ENCODE data around the gene RFNG.

The RFNG gene

GRCh38 chr17:82025401-82026107 lies 26.1 kb downstream of the RFNG start:
- no peak for DNase-seq (ENCODE audit: low read depth)

GRCh38 chr17:82024859-82025258 lies 26.8 kb downstream of the RFNG start:
- DNase-seq (ENCODE audit: low read depth): no peak

GRCh38 chr17:82023447-82024241 lies 28.0 kb downstream of the RFNG start:
- DNase-seq (ENCODE audit: low read depth): no peak

GRCh38 chr17:82022981-82023446 lies 28.6 kb downstream of the RFNG start, which contains the start of gene LRRC45:
Gene LRRC45 (plus strand): TSS chr17:82023305. CDS start chr17:82023644, 339 bp downstream.
- peak; percentile 99 for DNase-seq (ENCODE audit: low read depth)

- no peak for DNase-seq (ENCODE audit: low read depth)
Measured at GRCh38 chr17:82022310-82022980, 29.2 kb downstream of the RFNG start, which contains the start of gene CENPX. Gene CENPX (minus strand): TSS chr17:82022878. CDS start chr17:82022861, 17 bp downstream.

- DNase-seq (ENCODE audit: low read depth): no peak
Measured at GRCh38 chr17:82021900-82022309, 29.7 kb downstream of the RFNG start.

GRCh38 chr17:82021107-82021899 lies 30.3 kb downstream of the RFNG start:
- no peak for DNase-seq (ENCODE audit: low read depth)

GRCh38 chr17:82020572-82021106 lies 31.0 kb downstream of the RFNG start:
- no peak for DNase-seq (ENCODE audit: low read depth)

- peak; percentile 37 for DNase-seq (ENCODE audit: low read depth)
Measured at GRCh38 chr17:82019690-82020571, 31.7 kb downstream of the RFNG start.

GRCh38 chr17:82018989-82019689 lies 32.5 kb downstream of the RFNG start:
- no peak for DNase-seq (ENCODE audit: low read depth)

- no peak for DNase-seq (ENCODE audit: low read depth)
Measured at GRCh38 chr17:82018152-82018988, 33.2 kb downstream of the RFNG start.

- DNase-seq (ENCODE audit: low read depth): no peak
Measured at GRCh38 chr17:82017612-82018151, 33.9 kb downstream of the RFNG start.

GRCh38 chr17:82016875-82017459 lies 34.6 kb downstream of the RFNG start:
- no peak for DNase-seq (ENCODE audit: low read depth)

GRCh38 chr17:82016061-82016874 lies 35.3 kb downstream of the RFNG start:
- no peak for DNase-seq (ENCODE audit: low read depth)

- DNase-seq (ENCODE audit: low read depth): no peak
Measured at GRCh38 chr17:82015311-82015971, 36.2 kb downstream of the RFNG start.

- no peak for DNase-seq (ENCODE audit: low read depth)
Measured at GRCh38 chr17:82014971-82015310, 36.7 kb downstream of the RFNG start.

- DNase-seq (ENCODE audit: low read depth): no peak
Measured at GRCh38 chr17:82014432-82014831, 37.2 kb downstream of the RFNG start.
